NB4 (cell line): Measurements from ENCODE around the gene JMJD7.

Source experiments
- MAX ChIP-seq: IDR thresholded peaks from 2 replicates; pipeline ENCODE4 v1.6.1; 2011; ENCODE audit warnings: low read depth, low read length
- POLR2A ChIP-seq: IDR thresholded peaks from 2 replicates; pipeline ENCODE4 v1.6.1; 2011; ENCODE audit warnings: mild to moderate bottlenecking; ENCODE audit not compliant: insufficient read length; ENCODE audit errors: extremely low read depth
- TF ChIP-seq, protein P1 (sequence below): IDR thresholded peaks from one replicate; pipeline ENCODE4 v1.5.1; 2012; ENCODE audit warnings: low read depth, low read length

- TF ChIP-seq, protein P1, sequence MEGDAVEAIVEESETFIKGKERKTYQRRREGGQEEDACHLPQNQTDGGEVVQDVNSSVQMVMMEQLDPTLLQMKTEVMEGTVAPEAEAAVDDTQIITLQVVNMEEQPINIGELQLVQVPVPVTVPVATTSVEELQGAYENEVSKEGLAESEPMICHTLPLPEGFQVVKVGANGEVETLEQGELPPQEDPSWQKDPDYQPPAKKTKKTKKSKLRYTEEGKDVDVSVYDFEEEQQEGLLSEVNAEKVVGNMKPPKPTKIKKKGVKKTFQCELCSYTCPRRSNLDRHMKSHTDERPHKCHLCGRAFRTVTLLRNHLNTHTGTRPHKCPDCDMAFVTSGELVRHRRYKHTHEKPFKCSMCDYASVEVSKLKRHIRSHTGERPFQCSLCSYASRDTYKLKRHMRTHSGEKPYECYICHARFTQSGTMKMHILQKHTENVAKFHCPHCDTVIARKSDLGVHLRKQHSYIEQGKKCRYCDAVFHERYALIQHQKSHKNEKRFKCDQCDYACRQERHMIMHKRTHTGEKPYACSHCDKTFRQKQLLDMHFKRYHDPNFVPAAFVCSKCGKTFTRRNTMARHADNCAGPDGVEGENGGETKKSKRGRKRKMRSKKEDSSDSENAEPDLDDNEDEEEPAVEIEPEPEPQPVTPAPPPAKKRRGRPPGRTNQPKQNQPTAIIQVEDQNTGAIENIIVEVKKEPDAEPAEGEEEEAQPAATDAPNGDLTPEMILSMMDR: no peak
- no peak for TF ChIP-seq MAX
- no peak for TF ChIP-seq POLR2A
Observed at GRCh38 chr15:41825572-41826535, 2.0 kb upstream of the JMJD7 start.
